Amygdala (tissue), 56 donors: ENCODE data around the gene RTL10.
A peak's percentile ranks its signal among the peaks of the same experiment; 100 is the strongest.
"Not testable (repeated sequence)": the region's sequence is repeated elsewhere in the genome, so short reads cannot be mapped to it uniquely, and the experiment has no call there.

Experiments
- DNase-seq, 56 donors: peaks; one replicate each; lab custom pipeline; 2025; lab: John Stamatoyannopoulos, UW

The RTL10 gene

GRCh38 chr22:19848298-19849224 is 6.1 kb downstream of the RTL10 start:
- DNase-seq, result no peak

GRCh38 chr22:19847345-19847632 is 7.4 kb downstream of the RTL10 start:
- no peak for DNase-seq

- no peak for DNase-seq
Measured at GRCh38 chr22:19846620-19847344, 7.9 kb downstream of the RTL10 start.

GRCh38 chr22:19845054-19845722 is 9.5 kb downstream of the RTL10 start:
- no peak for DNase-seq

GRCh38 chr22:19844377-19845053 is 10.2 kb downstream of the RTL10 start:
- peak in 17 of 56 donors; percentile 13 to 58 (median 40) for DNase-seq

GRCh38 chr22:19843857-19844376 is 10.8 kb downstream of the RTL10 start:
- DNase-seq, result no peak

GRCh38 chr22:19843107-19843856 is 11.4 kb downstream of the RTL10 start:
- DNase-seq, result no peak

- no peak for DNase-seq
Measured at GRCh38 chr22:19842393-19843106, 12.1 kb downstream of the RTL10 start.

- no peak for DNase-seq
Measured at GRCh38 chr22:19841641-19842392, 12.9 kb downstream of the RTL10 start.

GRCh38 chr22:19840955-19841640 is 13.6 kb downstream of the RTL10 start:
- no peak for DNase-seq

GRCh38 chr22:19840059-19840458 is 14.6 kb downstream of the RTL10 start:
- no peak for DNase-seq

GRCh38 chr22:19837915-19838314 is 16.8 kb downstream of the RTL10 start:
- no peak for DNase-seq

GRCh38 chr22:19836512-19836911 is 18.2 kb downstream of the RTL10 start:
- DNase-seq, result no peak

- no peak for DNase-seq
Measured at GRCh38 chr22:19834599-19834998, 20.1 kb downstream of the RTL10 start.

GRCh38 chr22:19833327-19833726 is 21.3 kb downstream of the RTL10 start:
- DNase-seq, result not testable (repeated sequence)

GRCh38 chr22:19832476-19833108 is 22.1 kb downstream of the RTL10 start:
- no peak for DNase-seq

- not testable (repeated sequence) for DNase-seq
Measured at GRCh38 chr22:19831979-19832378, 22.7 kb downstream of the RTL10 start.
